ENCODE measurements around the gene GLUD1.

DNA sequence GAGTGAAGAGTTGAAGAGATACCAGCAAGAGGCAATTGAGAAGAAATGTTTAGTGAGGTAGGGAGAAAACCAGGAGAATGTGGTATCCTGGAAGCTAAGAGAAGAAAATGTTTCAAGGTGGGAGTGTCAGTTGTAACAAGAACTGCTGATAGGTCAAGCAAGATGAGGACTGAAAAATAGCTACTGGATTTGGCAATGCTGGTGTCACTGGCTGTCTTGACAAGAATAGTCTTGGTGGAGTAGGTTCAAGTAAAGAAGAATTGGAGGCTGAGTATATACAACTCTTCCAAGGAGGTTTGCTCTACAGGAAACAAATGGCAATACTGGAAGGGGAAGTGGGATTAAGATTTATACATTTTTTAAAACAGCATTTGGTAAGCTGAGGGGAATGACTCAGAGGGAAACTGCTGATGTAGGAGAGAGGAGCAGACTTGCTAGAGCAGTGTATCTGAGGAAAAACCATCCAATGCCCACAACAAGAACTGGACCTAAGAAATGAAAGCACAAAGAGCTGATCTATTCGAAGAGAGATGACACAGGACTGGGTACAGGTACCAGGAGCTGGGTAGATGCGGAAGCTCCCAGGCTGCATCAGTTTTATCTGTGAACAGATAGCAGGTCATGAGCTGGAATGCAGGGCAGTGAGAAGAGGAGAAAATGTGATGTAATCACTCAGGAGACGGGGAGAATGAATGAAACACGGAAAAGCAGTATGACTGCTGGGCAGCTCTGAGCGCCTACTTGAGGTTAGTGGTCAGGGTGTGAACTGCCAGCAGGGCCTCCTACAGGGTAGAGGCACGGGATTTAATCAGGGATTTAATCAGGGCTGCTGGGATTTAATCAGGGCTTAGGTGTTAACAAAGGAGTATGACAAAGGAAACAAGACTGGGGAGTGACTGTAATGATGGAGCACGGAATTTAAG lies 40.0 kb downstream of the GLUD1 start:
- TF ChIP-seq TAF1 (IDR thresholded peaks at IDR 0.05; ENCODE audit: borderline replicate concordance, insufficient read depth, low read length) (no peak), SIN3A (IDR thresholded peaks at IDR 0.05; ENCODE audit: borderline replicate concordance, insufficient read depth, low read length) (no peak)
- TF ChIP-seq, protein P1, sequence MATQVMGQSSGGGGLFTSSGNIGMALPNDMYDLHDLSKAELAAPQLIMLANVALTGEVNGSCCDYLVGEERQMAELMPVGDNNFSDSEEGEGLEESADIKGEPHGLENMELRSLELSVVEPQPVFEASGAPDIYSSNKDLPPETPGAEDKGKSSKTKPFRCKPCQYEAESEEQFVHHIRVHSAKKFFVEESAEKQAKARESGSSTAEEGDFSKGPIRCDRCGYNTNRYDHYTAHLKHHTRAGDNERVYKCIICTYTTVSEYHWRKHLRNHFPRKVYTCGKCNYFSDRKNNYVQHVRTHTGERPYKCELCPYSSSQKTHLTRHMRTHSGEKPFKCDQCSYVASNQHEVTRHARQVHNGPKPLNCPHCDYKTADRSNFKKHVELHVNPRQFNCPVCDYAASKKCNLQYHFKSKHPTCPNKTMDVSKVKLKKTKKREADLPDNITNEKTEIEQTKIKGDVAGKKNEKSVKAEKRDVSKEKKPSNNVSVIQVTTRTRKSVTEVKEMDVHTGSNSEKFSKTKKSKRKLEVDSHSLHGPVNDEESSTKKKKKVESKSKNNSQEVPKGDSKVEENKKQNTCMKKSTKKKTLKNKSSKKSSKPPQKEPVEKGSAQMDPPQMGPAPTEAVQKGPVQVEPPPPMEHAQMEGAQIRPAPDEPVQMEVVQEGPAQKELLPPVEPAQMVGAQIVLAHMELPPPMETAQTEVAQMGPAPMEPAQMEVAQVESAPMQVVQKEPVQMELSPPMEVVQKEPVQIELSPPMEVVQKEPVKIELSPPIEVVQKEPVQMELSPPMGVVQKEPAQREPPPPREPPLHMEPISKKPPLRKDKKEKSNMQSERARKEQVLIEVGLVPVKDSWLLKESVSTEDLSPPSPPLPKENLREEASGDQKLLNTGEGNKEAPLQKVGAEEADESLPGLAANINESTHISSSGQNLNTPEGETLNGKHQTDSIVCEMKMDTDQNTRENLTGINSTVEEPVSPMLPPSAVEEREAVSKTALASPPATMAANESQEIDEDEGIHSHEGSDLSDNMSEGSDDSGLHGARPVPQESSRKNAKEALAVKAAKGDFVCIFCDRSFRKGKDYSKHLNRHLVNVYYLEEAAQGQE (IDR thresholded peaks at IDR 0.05; ENCODE audit: insufficient read depth in 1 of 2, low read depth in 2 of 2, low read length in 2 of 2), result no peak
